GM15510 (cell line): ENCODE measurements around the gene ZKSCAN3.

Experiments used
- POLR2A ChIP-seq: IDR thresholded peaks from 3 replicates; pipeline ENCODE4 v1.6.1; 2011; ENCODE audit warnings: borderline replicate concordance; ENCODE audit not compliant: insufficient read length; ENCODE audit errors: extremely low read depth

ZKSCAN3 gene

GRCh38 chr6:28357036-28357435 lies 7.3 kb downstream of the ZKSCAN3 start:
- TF ChIP-seq POLR2A: no peak

- no peak for TF ChIP-seq POLR2A
Measured at GRCh38 chr6:28360961-28361360, 11.2 kb downstream of the ZKSCAN3 start.

GRCh38 chr6:28368522-28368921 lies 18.8 kb downstream of the ZKSCAN3 start:
- TF ChIP-seq POLR2A: no peak

GRCh38 chr6:28369463-28369862 lies 19.7 kb downstream of the ZKSCAN3 start:
- no peak for TF ChIP-seq POLR2A

- no peak for TF ChIP-seq POLR2A
Measured at GRCh38 chr6:28370440-28370839, 20.7 kb downstream of the ZKSCAN3 start.

- TF ChIP-seq POLR2A: no peak
Measured at GRCh38 chr6:28371280-28371679, 21.5 kb downstream of the ZKSCAN3 start.

GRCh38 chr6:28371706-28372451 lies 22.1 kb downstream of the ZKSCAN3 start:
- no peak for TF ChIP-seq POLR2A

GRCh38 chr6:28373925-28374324 lies 24.2 kb downstream of the ZKSCAN3 start:
- TF ChIP-seq POLR2A: no peak

- no peak for TF ChIP-seq POLR2A
Measured at GRCh38 chr6:28377879-28378278, 28.1 kb downstream of the ZKSCAN3 start.

- no peak for TF ChIP-seq POLR2A
Measured at GRCh38 chr6:28378644-28379043, 28.9 kb downstream of the ZKSCAN3 start.

- TF ChIP-seq POLR2A: no peak
Measured at GRCh38 chr6:28380381-28380780, 30.6 kb downstream of the ZKSCAN3 start.

- TF ChIP-seq POLR2A: peak; percentile 37
Measured at GRCh38 chr6:28383235-28384142, 33.7 kb downstream of the ZKSCAN3 start.

GRCh38 chr6:28384143-28384533 lies 34.4 kb downstream of the ZKSCAN3 start:
- no peak for TF ChIP-seq POLR2A

- TF ChIP-seq POLR2A: no peak
Measured at GRCh38 chr6:28390688-28391087, 40.9 kb downstream of the ZKSCAN3 start.

GRCh38 chr6:28393912-28394662 lies 44.3 kb downstream of the ZKSCAN3 start:
- no peak for TF ChIP-seq POLR2A

- no peak for TF ChIP-seq POLR2A
Measured at GRCh38 chr6:28395918-28396317, 46.2 kb downstream of the ZKSCAN3 start.
